Heart left ventricle (tissue), 16 donors: ENCODE data around the gene OTOF. TPM values are rescaled to one million over a fixed set of nuclear protein-coding genes. Genes with fewer than 3 reads are reported as not detected.

Source experiments
- ATAC-seq, 4 donors: fragments of 200-7000 bp; cut with Tn5 transposase; one replicate each; pipeline ENCODE4 v1.9.1; 2020 to 2022; ENCODE audit warnings: moderate library complexity in 4 of 4, mild to moderate bottlenecking in 3 of 4, moderate number of reproducible peaks in 1 of 4
- DNase-seq, 5 donors: peaks; one replicate each; pipeline ENCODE4 v3.0.0-alpha.2; 2020
- H3K27ac ChIP-seq, 12 donors: fragments of 200-600 bp; sonication (generic) in 4 of 12; one replicate each; pipeline versions ENCODE4 v1.5.0 to v1.8.0; 2016 to 2022; ENCODE audit warnings: mild to moderate bottlenecking in 2 of 12
- H3K27me3 ChIP-seq, 9 donors: fragments of 200-600 bp; sonication (generic) in 2 of 9; one replicate each; pipeline versions ENCODE4 v1.5.1 to v1.8.0; 2016 to 2022; ENCODE audit warnings: mild to moderate bottlenecking in 3 of 9
- H3K36me3 ChIP-seq, 9 donors: fragments of 200-600 bp; sonication (generic) in 2 of 9; one replicate each; pipeline versions ENCODE4 v1.5.0 to v1.8.0; 2018 to 2022; ENCODE audit warnings: mild to moderate bottlenecking in 2 of 9
- H3K4me1 ChIP-seq, 12 donors: fragments of 200-600 bp; sonication (generic) in 4 of 12; one replicate each; pipeline versions ENCODE4 v1.5.0 to v1.8.0; 2016 to 2022; ENCODE audit warnings: mild to moderate bottlenecking in 3 of 12
- H3K4me3 ChIP-seq, 12 donors: fragments of 200-600 bp; sonication (generic) in 4 of 12; one replicate each; pipeline versions ENCODE4 v1.5.0 to v1.8.0; 2017 to 2022; ENCODE audit warnings: mild to moderate bottlenecking in 9 of 12, moderate library complexity in 4 of 12
- H3K9me3 ChIP-seq, 12 donors: fragments of 200-600 bp; sonication (generic) in 4 of 12; one replicate each; pipeline versions ENCODE4 v1.5.0 to v1.8.0; 2016 to 2022; ENCODE audit warnings: mild to moderate bottlenecking in 1 of 12
- CTCF ChIP-seq, 12 donors: fragments of 200-600 bp; sonication (generic) in 4 of 12; IDR thresholded peaks; one replicate each; pipeline versions ENCODE4 v1.5.0 to v1.8.0; 2018 to 2022; ENCODE audit warnings: antibody characterized with exemption in 12 of 12, mild to moderate bottlenecking in 5 of 12
- POLR2A ChIP-seq, 2 donors: fragments of 450-650 bp; IDR thresholded peaks; one replicate each; pipeline ENCODE4 v1.6.1; 2017; ENCODE audit warnings: antibody characterized with exemption in 2 of 2, mild to moderate bottlenecking in 2 of 2, moderate library complexity in 2 of 2
- WGBS, 4 donors: extraction: QIAGEN DNeasy Blood & Tissue Kit in 2 of 4; methylation state at CpG; one replicate each; pipeline versions ENCODE4 v1.1.5 to v1.1.7; 2013 to 2018; 5-methylcytosine and 5-hydroxymethylcytosine counted together
- intact Hi-C, 10 donors: fragments of 100-400 bp; cut with DNase I; formaldehyde crosslinking; loops; one replicate each; pipeline versions ENCODE4 v1.11.1 to v1.14.2; 2022
- polyA plus RNA-seq, 2 donors: library from polyadenylated mRNA; stranded (reverse); fragments of 200-250 nt; gene quantifications; one replicate each; pipeline ENCODE4 v1.2.3, GENCODE V29; 2013
- total RNA-seq, 9 donors: library from RNA; depleted of rRNA in 2 of 9; stranded (reverse); fragments of >200 nt in 2 of 9; fragmentation: NEBNext Ultra II Directional in 3 of 9; extraction: Animal tissue kit (Norgen Biotek cat#: 25700) in 3 of 9; gene quantifications; one replicate each; pipeline versions ENCODE4 v1.1.0 to v1.2.4, GENCODE V29; 2016 to 2023
- donor health status: ischemic (EF 13 %, LVEDD 7.1; RV severe dilation, severe dysfunction).
- donor health status: healthy with polysubstance abuse.
- donor health status: DM: no; HTN: yes; CAD: no.
- donor health status: DM: no; HTN: no; CAD: no.
- donor health status: ischemic (EF 25% LVEDD 6.9; RV normal size, moderate dysfunction).
- donor health status: ischemic (EF 25% LVEDD 5.7; RV mildly dilated, moderate dysfunction).
- donor health status: healthy.
- donor health status: DM: yes; HTN: yes; CAD: no.
- donor health status: ischemic (EF 35%, LVEDD 5.7; RV mildly dilated, moderate dysfunction).
- donor health status: nonischemic (EF 11% LVEDD 7.7; RV severe dilation, severe dysfunction).
- donor health status: DM: yes; HTN: yes; CAD: no.
- donor health status: PGD.
- donor health status: ischemic (EF 29% LVEDD 5.4; RV normal size, mild dysfunction).
- donor health status: nonischemic (EF 23%, LVEDD 6.1; RV moderate dilation, normal function).

The OTOF gene
- total and polyA plus RNA-seq, 11 donors, result 0.03 to 0.14 (median 0.04) TPM; not detected in 8

GRCh38 chr2:26479789-26480565 is 2.1 kb upstream of the OTOF start:
- no peak for ATAC-seq
- no peak overlapping the region for H3K4me3 ChIP-seq
- intact Hi-C loops, result no loop called here
- no peaks in the 10 kb centered on the region for H3K9me3 ChIP-seq
- TF ChIP-seq CTCF (IDR thresholded peaks at IDR 0.05) (no peak), POLR2A (IDR thresholded peaks at IDR 0.05) (no peak)
- H3K4me1 ChIP-seq, result peaks cover 0 to 20% (median 9%) of the 10 kb centered on the region in 12 donors
- no peak overlapping the region for H3K27ac ChIP-seq
- H3K27me3 ChIP-seq, result no peaks in the 10 kb centered on the region
- WGBS, 4 donors, result 87 to 96% (median 93%) methylated on average over 17 to 21 of the region's 21 CpGs
- DNase-seq, result peak in 1 of 5 donors; percentile 33
- H3K36me3 ChIP-seq, result no peaks in the 10 kb centered on the region

- intact Hi-C loops, result no loop called here
- H3K27me3 ChIP-seq, result no peaks in the 10 kb centered on the region
Measured at GRCh38 chr2:26479131-26479788, 1.3 kb upstream of the OTOF start.

GRCh38 chr2:26478366-26478765 is 442 bp upstream of the OTOF start:
- Histone ChIP-seq H3K27ac (no peak overlapping the region), H3K4me1 (peaks cover 0 to 10% (median 7%) of the 10 kb centered on the region in 12 donors), H3K4me3 (no peak overlapping the region), H3K9me3 (no peaks in the 10 kb centered on the region), H3K36me3 (no peaks in the 10 kb centered on the region), H3K27me3 (no peaks in the 10 kb centered on the region)
- TF ChIP-seq POLR2A (IDR thresholded peaks at IDR 0.05), result no peak
- no peak for TF ChIP-seq CTCF (IDR thresholded peaks at IDR 0.05)
- intact Hi-C loops, result no loop called here
- 76 to 83% (median 78%) methylated on average over 5 of the region's 5 CpGs for WGBS, 4 donors
- no peak for ATAC-seq
- no peak for DNase-seq

More at GRCh38 chr2:26479131-26479788, 1.3 kb upstream of the OTOF start:
- Histone ChIP-seq H3K4me3 (no peak overlapping the region), H3K36me3 (no peaks in the 10 kb centered on the region), H3K27ac (no peak overlapping the region), H3K4me1 (peaks cover 0 to 17% (median 9%) of the 10 kb centered on the region in 12 donors), H3K9me3 (no peaks in the 10 kb centered on the region)
- TF ChIP-seq POLR2A (IDR thresholded peaks at IDR 0.05) (no peak), CTCF (IDR thresholded peaks at IDR 0.05) (no peak)
- ATAC-seq, result no peak
- peak in 1 of 5 donors; percentile 53 for DNase-seq
- 92 to 95% (median 95%) methylated on average over 21 to 25 of the region's 25 CpGs for WGBS, 4 donors
